Hepatocyte (in vitro differentiated cells): ENCODE results near the gene STT3B.

Experiments used
- CTCF ChIP-seq: fragments of 200-600 bp; sonication (generic); IDR thresholded peaks from 2 replicates; pipeline ENCODE4 v1.5.1; 2016; ENCODE audit warnings: antibody characterized with exemption, mild to moderate bottlenecking; ENCODE audit not compliant: poor library complexity
- EZH2 ChIP-seq: fragments of 200-600 bp; sonication (generic); IDR thresholded peaks from 2 replicates; pipeline ENCODE4 v1.6.1; 2016; ENCODE audit warnings: antibody characterized with exemption, mild to moderate bottlenecking, borderline replicate concordance
- EZH2phosphoT487 ChIP-seq: fragments of 200-600 bp; sonication (generic); IDR thresholded peaks from one replicate; pipeline ENCODE4 v1.6.1; 2018; ENCODE audit warnings: antibody characterized with exemption, mild to moderate bottlenecking, low read depth, moderate library complexity; ENCODE audit not compliant: unreplicated experiment, severe bottlenecking

GRCh38 chr3:31606453-31606852, 73.7 kb downstream of the STT3B start:
- TF ChIP-seq CTCF (no peak), EZH2 (no peak), EZH2phosphoT487 (no peak)
